H1 (cell line): ENCODE measurements around the gene ST13.

Experiments used
- POLR2A ChIP-seq, 2 experiments: IDR thresholded peaks; 1 replicate in 1 of 2; 2 replicates in 1 of 2; pipeline ENCODE4 v1.6.1; 2011; ENCODE audit warnings: low read depth in 2 of 2, low read length in 2 of 2, mild to moderate bottlenecking in 2 of 2; ENCODE audit errors: control extremely low read depth in 1 of 2
- POLR2AphosphoS5 ChIP-seq: IDR thresholded peaks from 2 replicates; pipeline ENCODE4 v1.6.1; 2011; ENCODE audit warnings: low read depth, low read length
- RBBP5 ChIP-seq: IDR thresholded peaks from 2 replicates; pipeline ENCODE4 v1.7.1; 2012; ENCODE audit warnings: low read depth, mild to moderate bottlenecking, inconsistent platforms, low read length, moderate library complexity, borderline replicate concordance
- SIX5 ChIP-seq: IDR thresholded peaks from 2 replicates; pipeline ENCODE4 v1.6.1; 2011; ENCODE audit warnings: mild to moderate bottlenecking, low read depth, low read length
- SUZ12 ChIP-seq: fragments of 200-600 bp; sonication (generic); IDR thresholded peaks from 2 replicates; pipeline ENCODE4 v1.6.1; 2012; ENCODE audit warnings: mild to moderate bottlenecking, inconsistent platforms, low read length, moderate library complexity, mixed read lengths

GRCh38 chr22:40875111-40875510 is 18.7 kb upstream of the ST13 start:
- TF ChIP-seq POLR2AphosphoS5 (no peak), SIX5 (no peak), SUZ12 (no peak), RBBP5 (no peak), POLR2A (IDR thresholded peaks at IDR 0.05; ENCODE audit: control extremely low read depth in 1 of 2, low read depth in 2 of 2, low read length in 2 of 2) (no peak)
